Panc1 (cell line): Measurements from ENCODE around the gene SERPINE3.

Source experiments
- POLR2AphosphoS5 ChIP-seq: IDR thresholded peaks from 2 replicates; pipeline ENCODE4 v1.6.1; 2012; ENCODE audit warnings: mild to moderate bottlenecking, low read depth, low read length, moderate library complexity
- TF ChIP-seq, protein P1 (sequence below): fragments of 450-650 bp; IDR thresholded peaks from 2 replicates; pipeline ENCODE4 v1.5.1; 2017; ENCODE audit warnings: mild to moderate bottlenecking

DNA sequence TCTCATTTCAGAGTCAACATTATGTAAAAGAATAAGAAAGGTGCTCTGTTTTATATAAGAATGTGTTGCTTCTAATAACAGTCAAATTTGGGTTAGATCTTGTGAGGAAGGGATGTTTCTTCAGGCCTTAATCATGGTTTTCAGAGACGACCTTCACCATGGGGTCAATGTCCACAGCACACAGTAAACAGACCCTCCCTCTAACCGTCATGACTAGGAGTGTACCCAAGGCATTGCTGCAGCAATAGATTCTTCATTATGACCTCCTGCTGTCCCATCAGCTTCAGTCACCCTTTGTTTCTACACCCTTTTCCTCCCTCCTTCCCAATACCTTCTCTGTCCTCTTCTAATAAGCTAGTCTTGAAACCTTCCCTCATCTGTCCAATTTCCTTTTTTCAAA is 15.7 kb downstream of the SERPINE3 start:
- no peak for TF ChIP-seq POLR2AphosphoS5
- TF ChIP-seq, protein P1, sequence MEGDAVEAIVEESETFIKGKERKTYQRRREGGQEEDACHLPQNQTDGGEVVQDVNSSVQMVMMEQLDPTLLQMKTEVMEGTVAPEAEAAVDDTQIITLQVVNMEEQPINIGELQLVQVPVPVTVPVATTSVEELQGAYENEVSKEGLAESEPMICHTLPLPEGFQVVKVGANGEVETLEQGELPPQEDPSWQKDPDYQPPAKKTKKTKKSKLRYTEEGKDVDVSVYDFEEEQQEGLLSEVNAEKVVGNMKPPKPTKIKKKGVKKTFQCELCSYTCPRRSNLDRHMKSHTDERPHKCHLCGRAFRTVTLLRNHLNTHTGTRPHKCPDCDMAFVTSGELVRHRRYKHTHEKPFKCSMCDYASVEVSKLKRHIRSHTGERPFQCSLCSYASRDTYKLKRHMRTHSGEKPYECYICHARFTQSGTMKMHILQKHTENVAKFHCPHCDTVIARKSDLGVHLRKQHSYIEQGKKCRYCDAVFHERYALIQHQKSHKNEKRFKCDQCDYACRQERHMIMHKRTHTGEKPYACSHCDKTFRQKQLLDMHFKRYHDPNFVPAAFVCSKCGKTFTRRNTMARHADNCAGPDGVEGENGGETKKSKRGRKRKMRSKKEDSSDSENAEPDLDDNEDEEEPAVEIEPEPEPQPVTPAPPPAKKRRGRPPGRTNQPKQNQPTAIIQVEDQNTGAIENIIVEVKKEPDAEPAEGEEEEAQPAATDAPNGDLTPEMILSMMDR: no peak
